A673 (cell line): ENCODE data around the gene KRCC1.

ENCODE experiments used
- EZH2 ChIP-seq: fragments of 200-600 bp; sonication (generic); IDR thresholded peaks from 2 replicates; pipeline ENCODE4 v1.6.1; 2017; ENCODE audit warnings: borderline replicate concordance, low read depth, mild to moderate bottlenecking, mixed read lengths, antibody characterized with exemption, low read length; ENCODE audit not compliant: poor library complexity, severe bottlenecking
- TF ChIP-seq, protein P1 (sequence below): fragments of 300-800, 200-600 bp; sonication (generic); conservative IDR thresholded peaks from 2 replicates; pipeline ENCODE4 v1.5.1; 2017; ENCODE audit warnings: low read depth, mild to moderate bottlenecking, antibody characterized with exemption, low read length, moderate library complexity, mixed read lengths

DNA sequence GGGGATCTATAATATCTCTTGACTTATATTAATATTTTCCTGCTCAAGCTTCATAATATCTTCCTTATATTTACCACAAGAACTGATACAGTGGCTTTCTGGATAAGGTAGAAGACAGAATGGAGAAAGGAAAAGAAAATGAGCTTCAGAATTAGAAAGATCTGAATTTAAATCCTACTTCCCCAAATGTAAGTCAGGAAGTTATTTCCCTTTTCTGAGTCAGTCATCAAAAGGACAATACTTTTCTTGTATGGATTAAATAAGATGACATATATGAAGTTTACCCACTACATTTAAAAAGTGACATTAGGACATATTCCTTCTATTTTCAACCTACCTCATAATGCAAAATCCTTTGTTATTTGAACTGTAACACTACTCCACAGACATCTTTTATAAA is 19.0 kb downstream of the KRCC1 start:
- TF ChIP-seq, protein P1, sequence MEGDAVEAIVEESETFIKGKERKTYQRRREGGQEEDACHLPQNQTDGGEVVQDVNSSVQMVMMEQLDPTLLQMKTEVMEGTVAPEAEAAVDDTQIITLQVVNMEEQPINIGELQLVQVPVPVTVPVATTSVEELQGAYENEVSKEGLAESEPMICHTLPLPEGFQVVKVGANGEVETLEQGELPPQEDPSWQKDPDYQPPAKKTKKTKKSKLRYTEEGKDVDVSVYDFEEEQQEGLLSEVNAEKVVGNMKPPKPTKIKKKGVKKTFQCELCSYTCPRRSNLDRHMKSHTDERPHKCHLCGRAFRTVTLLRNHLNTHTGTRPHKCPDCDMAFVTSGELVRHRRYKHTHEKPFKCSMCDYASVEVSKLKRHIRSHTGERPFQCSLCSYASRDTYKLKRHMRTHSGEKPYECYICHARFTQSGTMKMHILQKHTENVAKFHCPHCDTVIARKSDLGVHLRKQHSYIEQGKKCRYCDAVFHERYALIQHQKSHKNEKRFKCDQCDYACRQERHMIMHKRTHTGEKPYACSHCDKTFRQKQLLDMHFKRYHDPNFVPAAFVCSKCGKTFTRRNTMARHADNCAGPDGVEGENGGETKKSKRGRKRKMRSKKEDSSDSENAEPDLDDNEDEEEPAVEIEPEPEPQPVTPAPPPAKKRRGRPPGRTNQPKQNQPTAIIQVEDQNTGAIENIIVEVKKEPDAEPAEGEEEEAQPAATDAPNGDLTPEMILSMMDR = no peak
- no peak for TF ChIP-seq EZH2
